Esophagus (tissue), 2 donors: ENCODE results near the gene POGZ. TPM values are rescaled to one million over a fixed set of nuclear protein-coding genes. Genes with fewer than 3 reads are reported as not detected.
"Not testable (repeated sequence)": the region's sequence is repeated elsewhere in the genome, so short reads cannot be mapped to it uniquely, and the experiment has no call there.

Source experiments
- H3K27ac ChIP-seq, 2 donors: one replicate each; pipeline ENCODE4 v1.5.1; 2013; ENCODE audit warnings: low read depth in 2 of 2, mild to moderate bottlenecking in 2 of 2, inconsistent platforms in 1 of 2, low read length in 1 of 2, moderate library complexity in 1 of 2
- H3K27me3 ChIP-seq, 2 donors: one replicate each; pipeline ENCODE4 v1.6.1; 2013; ENCODE audit warnings: low read length in 2 of 2, control low read depth in 1 of 2, mild to moderate bottlenecking in 1 of 2; ENCODE audit not compliant: insufficient read depth in 2 of 2, control insufficient read depth in 1 of 2
- H3K36me3 ChIP-seq, 2 donors: one replicate each; pipeline ENCODE4 v1.6.1; 2013; ENCODE audit warnings: low read length in 1 of 2; ENCODE audit not compliant: control insufficient read depth in 2 of 2, insufficient read depth in 2 of 2
- H3K4me1 ChIP-seq, 2 donors: one replicate each; pipeline ENCODE4 v1.6.1; 2013; ENCODE audit warnings: low read length in 1 of 2; ENCODE audit not compliant: control insufficient read depth in 2 of 2, insufficient read depth in 2 of 2
- H3K4me3 ChIP-seq, 2 donors: one replicate each; pipeline ENCODE4 v1.5.1; 2013; ENCODE audit warnings: low read length in 2 of 2, mild to moderate bottlenecking in 2 of 2, low read depth in 1 of 2, moderate library complexity in 1 of 2
- H3K9me3 ChIP-seq, 2 donors: one replicate each; pipeline ENCODE4 v1.6.1; 2013; ENCODE audit warnings: mild to moderate bottlenecking in 2 of 2, low read depth in 1 of 2, low read length in 1 of 2, moderate library complexity in 1 of 2; ENCODE audit not compliant: control insufficient read depth in 2 of 2, insufficient read depth in 1 of 2
- WGBS, 2 donors: extraction: QIAGEN DNeasy Blood & Tissue Kit; methylation state at CpG; one replicate each; pipeline ENCODE4 v1.1.7; 2013; 5-methylcytosine and 5-hydroxymethylcytosine counted together
- polyA plus RNA-seq, 2 donors: library from polyadenylated mRNA; stranded (reverse); fragments of 200-250 nt; gene quantifications; one replicate each; pipeline ENCODE4 v1.2.3, GENCODE V29; 2013
- donor health status: healthy with polysubstance abuse.
- donor health status: Bipolar disorder and iron deficiency.

POGZ gene
- polyA plus RNA-seq, 2 donors: 11.0 to 26.3 TPM

- H3K36me3 ChIP-seq: no peaks in the 10 kb centered on the region
- H3K27me3 ChIP-seq: no peaks in the 10 kb centered on the region
- peaks cover 0 to 2% of the 10 kb centered on the region in 2 donors for H3K4me1 ChIP-seq
- H3K4me3 ChIP-seq: peak overlapping the region; percentile 57 to 86
- H3K9me3 ChIP-seq: no peaks in the 10 kb centered on the region
- peak overlapping the region; percentile 95 to 98 for H3K27ac ChIP-seq
- WGBS, 2 donors: 0 to 1% methylated on average over 37 to 69 of the region's 69 CpGs
Measured at GRCh38 chr1:151457911-151458801, 1.1 kb downstream of the POGZ start.

GRCh38 chr1:151455966-151456365 is 3.3 kb downstream of the POGZ start:
- Histone ChIP-seq H3K27ac (no peak overlapping the region), H3K9me3 (no peaks in the 10 kb centered on the region), H3K4me3 (no peak overlapping the region), H3K27me3 (no peaks in the 10 kb centered on the region), H3K36me3 (no peaks in the 10 kb centered on the region), H3K4me1 (peaks cover 0 to 2% of the 10 kb centered on the region in 2 donors)
- 85 to 92% methylated on average over 1 of the region's 1 CpG for WGBS, 2 donors

GRCh38 chr1:151455231-151455630 is 4.1 kb downstream of the POGZ start:
- H3K9me3 ChIP-seq: no peaks in the 10 kb centered on the region
- no peaks in the 10 kb centered on the region for H3K27me3 ChIP-seq
- H3K4me1 ChIP-seq: peaks cover 0 to 2% of the 10 kb centered on the region in 2 donors
- no peak overlapping the region for H3K27ac ChIP-seq
- H3K4me3 ChIP-seq: no peak overlapping the region
- H3K36me3 ChIP-seq: no peaks in the 10 kb centered on the region
- WGBS, 2 donors: 73 to 75% methylated on average over 2 of the region's 2 CpGs

- Histone ChIP-seq H3K9me3 (no peaks in the 10 kb centered on the region), H3K27ac (no peak overlapping the region), H3K4me1 (no peaks in the 10 kb centered on the region), H3K36me3 (no peaks in the 10 kb centered on the region), H3K27me3 (no peaks in the 10 kb centered on the region), H3K4me3 (no peak overlapping the region)
- WGBS, 2 donors: 61 to 65% methylated on average over 2 of the region's 2 CpGs
Measured at GRCh38 chr1:151447696-151448095, 11.6 kb downstream of the POGZ start.

GRCh38 chr1:151444783-151445177 is 14.5 kb downstream of the POGZ start:
- 66 to 76% methylated on average over 4 of the region's 4 CpGs for WGBS, 2 donors
- no peak overlapping the region for H3K4me3 ChIP-seq
- H3K9me3 ChIP-seq: no peaks in the 10 kb centered on the region
- peaks cover 0 to 2% of the 10 kb centered on the region in 2 donors for H3K4me1 ChIP-seq
- no peak overlapping the region for H3K27ac ChIP-seq
- H3K27me3 ChIP-seq: no peaks in the 10 kb centered on the region
- H3K36me3 ChIP-seq: peaks cover 0 to 2% of the 10 kb centered on the region in 2 donors

- no peak overlapping the region for H3K27ac ChIP-seq
- no peaks in the 10 kb centered on the region for H3K9me3 ChIP-seq
- peaks cover 0 to 2% of the 10 kb centered on the region in 2 donors for H3K4me1 ChIP-seq
- no peak overlapping the region for H3K4me3 ChIP-seq
- H3K36me3 ChIP-seq: peaks cover 0 to 2% of the 10 kb centered on the region in 2 donors
- 40 to 43% methylated on average over 4 of the region's 4 CpGs for WGBS, 2 donors
- no peaks in the 10 kb centered on the region for H3K27me3 ChIP-seq
Measured at GRCh38 chr1:151443846-151444782, 15.2 kb downstream of the POGZ start.

GRCh38 chr1:151437396-151437795 is 21.9 kb downstream of the POGZ start:
- H3K4me3 ChIP-seq, H3K36me3 ChIP-seq, H3K27ac ChIP-seq, H3K27me3 ChIP-seq, H3K9me3 ChIP-seq, H3K4me1 ChIP-seq: not testable (repeated sequence)
- WGBS, 2 donors: 70% methylated on average over 8 of the region's 8 CpGs

- H3K36me3 ChIP-seq: peaks cover 0 to 8% of the 10 kb centered on the region in 2 donors
- no peak overlapping the region for H3K27ac ChIP-seq
- no peaks in the 10 kb centered on the region for H3K9me3 ChIP-seq
- H3K4me1 ChIP-seq: peaks cover 0 to 2% of the 10 kb centered on the region in 2 donors
- H3K27me3 ChIP-seq: no peaks in the 10 kb centered on the region
- 79 to 82% methylated on average over 6 of the region's 6 CpGs for WGBS, 2 donors
- H3K4me3 ChIP-seq: no peak overlapping the region
Measured at GRCh38 chr1:151436985-151437384, 22.3 kb downstream of the POGZ start.

- no peaks in the 10 kb centered on the region for H3K27me3 ChIP-seq
- H3K9me3 ChIP-seq: no peaks in the 10 kb centered on the region
- no peak overlapping the region for H3K27ac ChIP-seq
- peaks cover 0 to 5% of the 10 kb centered on the region in 2 donors for H3K36me3 ChIP-seq
- no peaks in the 10 kb centered on the region for H3K4me1 ChIP-seq
- H3K4me3 ChIP-seq: no peak overlapping the region
- WGBS, 2 donors: 81 to 85% methylated on average over 3 of the region's 3 CpGs
Measured at GRCh38 chr1:151435174-151435573, 24.1 kb downstream of the POGZ start.
